Keratinocyte (primary cell): ENCODE measurements around the gene SMOC1.

Source experiments
- EZH2 ChIP-seq: IDR thresholded peaks from one replicate; pipeline ENCODE4 v1.6.1; 2012; ENCODE audit warnings: inconsistent platforms, mild to moderate bottlenecking, low read length, moderate library complexity
- TF ChIP-seq, protein P1 (sequence below), 3 experiments: IDR thresholded peaks in 1 of 3; conservative IDR thresholded peaks in 1 of 3; optimal IDR thresholded peaks in 1 of 3; 2 replicates in 2 of 3; 3 replicates in 1 of 3; pipeline versions ENCODE3 to v1.5.1; 2011; ENCODE audit warnings: low read length in 3 of 3, mild to moderate bottlenecking in 3 of 3, moderate library complexity in 2 of 3, control low read depth in 1 of 3, inconsistent platforms in 1 of 3; ENCODE audit not compliant: insufficient read depth in 2 of 3; ENCODE audit errors: extremely low read depth in 1 of 3

DNA sequence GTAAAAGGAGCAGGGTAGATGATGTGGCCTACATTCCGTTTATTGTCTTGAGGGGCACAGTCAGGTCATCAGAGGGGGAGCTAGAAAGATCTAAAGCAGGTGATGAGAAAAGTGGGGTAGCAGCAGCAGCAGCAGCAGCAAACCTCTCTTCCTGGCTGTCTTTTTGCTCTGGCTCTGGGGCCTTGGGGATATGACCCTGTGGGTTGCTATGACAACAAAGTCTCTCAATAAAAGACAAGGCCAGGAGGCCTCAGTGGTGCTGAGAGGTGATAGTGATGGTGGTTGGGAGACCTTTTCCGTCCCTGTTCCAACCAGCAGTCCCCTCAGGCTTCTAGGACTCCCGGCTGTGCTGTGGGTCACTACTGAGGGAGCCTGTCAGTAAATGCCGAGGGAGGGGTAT lies 170.9 kb downstream of the SMOC1 start:
- TF ChIP-seq, protein P1, sequence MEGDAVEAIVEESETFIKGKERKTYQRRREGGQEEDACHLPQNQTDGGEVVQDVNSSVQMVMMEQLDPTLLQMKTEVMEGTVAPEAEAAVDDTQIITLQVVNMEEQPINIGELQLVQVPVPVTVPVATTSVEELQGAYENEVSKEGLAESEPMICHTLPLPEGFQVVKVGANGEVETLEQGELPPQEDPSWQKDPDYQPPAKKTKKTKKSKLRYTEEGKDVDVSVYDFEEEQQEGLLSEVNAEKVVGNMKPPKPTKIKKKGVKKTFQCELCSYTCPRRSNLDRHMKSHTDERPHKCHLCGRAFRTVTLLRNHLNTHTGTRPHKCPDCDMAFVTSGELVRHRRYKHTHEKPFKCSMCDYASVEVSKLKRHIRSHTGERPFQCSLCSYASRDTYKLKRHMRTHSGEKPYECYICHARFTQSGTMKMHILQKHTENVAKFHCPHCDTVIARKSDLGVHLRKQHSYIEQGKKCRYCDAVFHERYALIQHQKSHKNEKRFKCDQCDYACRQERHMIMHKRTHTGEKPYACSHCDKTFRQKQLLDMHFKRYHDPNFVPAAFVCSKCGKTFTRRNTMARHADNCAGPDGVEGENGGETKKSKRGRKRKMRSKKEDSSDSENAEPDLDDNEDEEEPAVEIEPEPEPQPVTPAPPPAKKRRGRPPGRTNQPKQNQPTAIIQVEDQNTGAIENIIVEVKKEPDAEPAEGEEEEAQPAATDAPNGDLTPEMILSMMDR (optimal IDR thresholded peaks at IDR 0.05 in 1 of 3, IDR thresholded peaks at IDR 0.05 in 1 of 3, conservative IDR thresholded peaks at IDR 0.05 in 1 of 3; ENCODE audit: extremely low read depth in 1 of 3, insufficient read depth in 2 of 3, low read length in 3 of 3) = no peak
- TF ChIP-seq EZH2 = no peak
